Vagina (tissue), 2 donors: ENCODE results near the gene KRT23. TPM values are rescaled to one million over a fixed set of nuclear protein-coding genes. Genes with fewer than 3 reads are reported as not detected.
A peak's percentile ranks its signal among the peaks of the same experiment; 100 is the strongest.
"Not testable (repeated sequence)": the region's sequence is repeated elsewhere in the genome, so short reads cannot be mapped to it uniquely, and the experiment has no call there.

Experiments used
- DNase-seq, 2 donors: peaks; one replicate each; pipeline ENCODE4 v3.0.0-alpha.2; 2017; ENCODE audit errors: extremely low spot score in 2 of 2
- H3K27ac ChIP-seq: fragments of 200-600 bp; sonication (generic); one replicate; pipeline ENCODE4 v1.5.1; 2019
- H3K27me3 ChIP-seq: fragments of 200-600 bp; sonication (generic); one replicate; pipeline ENCODE4 v1.5.1; 2019
- H3K36me3 ChIP-seq, 2 donors: fragments of 200-600 bp; sonication (generic); one replicate each; pipeline ENCODE4 v1.5.1; 2017 to 2019
- H3K4me1 ChIP-seq: fragments of 200-600 bp; sonication (generic); one replicate; pipeline ENCODE4 v1.5.1; 2019
- H3K4me3 ChIP-seq, 2 donors: fragments of 200-600 bp; sonication (generic); 1 replicate in 1 of 2; 2 replicates in 1 of 2; pipeline ENCODE4 v1.5.1; 2016 to 2019
- H3K9me3 ChIP-seq: fragments of 200-600 bp; sonication (generic); one replicate; pipeline ENCODE4 v1.5.1; 2019
- POLR2A ChIP-seq, 2 donors: fragments of 450-650 bp; IDR thresholded peaks; one replicate each; pipeline ENCODE4 v1.6.1; 2017; ENCODE audit warnings: antibody characterized with exemption in 2 of 2, mild to moderate bottlenecking in 2 of 2, moderate library complexity in 2 of 2
- POLR2AphosphoS5 ChIP-seq, 2 donors: sonication (generic); formaldehyde crosslinking; IDR thresholded peaks; one replicate each; pipeline ENCODE4 v1.9.0; 2017; ENCODE audit warnings: antibody characterized with exemption in 2 of 2, mild to moderate bottlenecking in 2 of 2, low read depth in 1 of 2; ENCODE audit not compliant: insufficient read depth in 1 of 2
- intact Hi-C: fragments of 100-400 bp; cut with DNase I; formaldehyde crosslinking; loops from one replicate; pipeline ENCODE4 v1.15.1; 2023
- total RNA-seq: library from RNA; depleted of rRNA; stranded (reverse); fragments of >200 nt; gene quantifications from one replicate; pipeline ENCODE4 v1.2.3, GENCODE V29; 2016
- TF ChIP-seq, protein P1 (sequence below), 3 experiments: fragments of 450-650 bp in 2 of 3; fragments of 200-600 bp in 1 of 3; sonication (generic) in 1 of 3; IDR thresholded peaks; one replicate each; pipeline ENCODE4 v1.5.1; 2017 to 2019; ENCODE audit warnings: antibody characterized with exemption in 3 of 3, mild to moderate bottlenecking in 2 of 3, moderate library complexity in 2 of 3

KRT23 gene
- total RNA-seq, 1 donor from 2014 or later, result 0.98 TPM

DNA sequence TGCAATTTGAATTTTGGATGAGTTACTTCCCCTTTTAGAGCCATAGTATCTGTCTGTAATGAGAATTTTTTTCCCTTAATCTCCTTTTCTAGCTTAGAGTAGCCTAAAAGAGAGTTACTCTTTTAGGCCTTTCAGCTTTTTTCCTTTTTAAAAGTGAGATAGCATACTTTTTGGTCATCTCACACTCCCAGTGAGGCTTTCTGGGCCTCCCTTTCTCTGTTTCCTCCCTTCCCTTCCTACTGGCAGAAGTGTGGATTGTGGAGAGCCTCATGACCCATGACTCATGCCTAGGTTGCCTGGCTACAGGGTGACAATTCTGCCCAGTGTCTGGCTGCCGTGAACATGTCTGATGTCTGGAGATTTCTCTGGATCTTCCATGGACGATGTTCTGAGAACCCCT is 15.2 kb downstream of the KRT23 start:
- intact Hi-C loops, result no loop called here
- TF ChIP-seq, protein P1, sequence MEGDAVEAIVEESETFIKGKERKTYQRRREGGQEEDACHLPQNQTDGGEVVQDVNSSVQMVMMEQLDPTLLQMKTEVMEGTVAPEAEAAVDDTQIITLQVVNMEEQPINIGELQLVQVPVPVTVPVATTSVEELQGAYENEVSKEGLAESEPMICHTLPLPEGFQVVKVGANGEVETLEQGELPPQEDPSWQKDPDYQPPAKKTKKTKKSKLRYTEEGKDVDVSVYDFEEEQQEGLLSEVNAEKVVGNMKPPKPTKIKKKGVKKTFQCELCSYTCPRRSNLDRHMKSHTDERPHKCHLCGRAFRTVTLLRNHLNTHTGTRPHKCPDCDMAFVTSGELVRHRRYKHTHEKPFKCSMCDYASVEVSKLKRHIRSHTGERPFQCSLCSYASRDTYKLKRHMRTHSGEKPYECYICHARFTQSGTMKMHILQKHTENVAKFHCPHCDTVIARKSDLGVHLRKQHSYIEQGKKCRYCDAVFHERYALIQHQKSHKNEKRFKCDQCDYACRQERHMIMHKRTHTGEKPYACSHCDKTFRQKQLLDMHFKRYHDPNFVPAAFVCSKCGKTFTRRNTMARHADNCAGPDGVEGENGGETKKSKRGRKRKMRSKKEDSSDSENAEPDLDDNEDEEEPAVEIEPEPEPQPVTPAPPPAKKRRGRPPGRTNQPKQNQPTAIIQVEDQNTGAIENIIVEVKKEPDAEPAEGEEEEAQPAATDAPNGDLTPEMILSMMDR (IDR thresholded peaks at IDR 0.05), result no peak
- peak in 1 of 2 donors; percentile 87 for TF ChIP-seq POLR2AphosphoS5 (IDR thresholded peaks at IDR 0.05; ENCODE audit: insufficient read depth in 1 of 2, low read depth in 1 of 2)
- TF ChIP-seq POLR2A (IDR thresholded peaks at IDR 0.05), result no peak
- no peak overlapping the region for H3K4me3 ChIP-seq
- H3K4me1 ChIP-seq, result peaks cover 17% of the 10 kb centered on the region
- H3K9me3 ChIP-seq, result no peaks in the 10 kb centered on the region
- H3K27ac ChIP-seq, result peak overlapping the region; percentile 90
- no peaks in the 10 kb centered on the region for H3K27me3 ChIP-seq
- no peaks in the 10 kb centered on the region for H3K36me3 ChIP-seq
- no peak for DNase-seq

DNA sequence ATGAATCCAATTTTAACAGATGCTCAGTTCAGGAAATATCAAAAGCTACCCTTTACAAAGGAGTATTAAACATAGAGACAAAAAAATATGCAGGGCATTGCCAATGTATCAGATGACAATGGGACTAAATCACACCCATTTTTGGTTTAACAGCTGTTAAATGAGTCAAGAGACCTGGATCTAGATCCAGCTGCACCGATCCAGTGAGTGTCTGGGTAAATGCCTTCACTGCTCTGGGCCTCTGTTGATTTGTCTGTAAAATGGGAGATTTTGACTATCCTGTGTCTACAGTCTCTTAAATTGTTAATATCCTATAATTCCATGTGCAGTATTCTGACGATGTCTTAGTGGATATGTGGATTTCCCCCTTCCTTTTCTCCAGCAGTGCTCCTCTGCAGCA is 16.4 kb downstream of the KRT23 start:
- Histone ChIP-seq H3K27ac (peak overlapping the region; percentile 56), H3K9me3 (no peaks in the 10 kb centered on the region), H3K36me3 (no peaks in the 10 kb centered on the region), H3K4me1 (peaks cover 20% of the 10 kb centered on the region), H3K27me3 (no peaks in the 10 kb centered on the region), H3K4me3 (no peak overlapping the region)
- TF ChIP-seq POLR2A (IDR thresholded peaks at IDR 0.05) (no peak), POLR2AphosphoS5 (IDR thresholded peaks at IDR 0.05; ENCODE audit: insufficient read depth in 1 of 2, low read depth in 1 of 2) (no peak)
- TF ChIP-seq, protein P1 (IDR thresholded peaks at IDR 0.05), result no peak
- intact Hi-C loops, result no loop called here
- DNase-seq, result no peak

DNA sequence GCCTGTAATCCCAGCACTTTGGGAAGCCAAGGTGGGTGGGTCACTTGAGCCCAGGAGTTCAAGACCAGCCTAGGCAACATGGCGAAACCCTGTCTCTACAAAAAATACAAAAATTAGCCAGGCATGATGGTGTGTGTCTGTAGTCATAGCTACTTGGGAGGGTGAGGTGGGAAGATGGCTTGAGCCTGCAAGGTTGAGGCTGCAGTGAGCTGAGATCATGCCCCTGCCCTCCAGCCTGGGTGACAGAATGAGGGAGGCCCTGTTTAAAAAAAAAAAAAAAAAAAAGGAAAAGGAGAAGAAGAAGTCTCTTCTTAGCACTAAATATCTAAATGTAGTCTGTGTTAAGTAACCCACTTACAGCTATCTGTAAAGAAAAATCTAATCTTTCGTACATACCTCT is 20.3 kb downstream of the KRT23 start:
- H3K27me3 ChIP-seq, H3K4me3 ChIP-seq, H3K36me3 ChIP-seq, DNase-seq, H3K27ac ChIP-seq, H3K9me3 ChIP-seq: not testable (repeated sequence)
- H3K4me1 ChIP-seq, result peaks cover 30% of the 10 kb centered on the region
- intact Hi-C loops, result loop anchor here (10.0 kb wide), 1 partner anchor 638 kb away; no protein-coding TSS in a partner anchor

DNA sequence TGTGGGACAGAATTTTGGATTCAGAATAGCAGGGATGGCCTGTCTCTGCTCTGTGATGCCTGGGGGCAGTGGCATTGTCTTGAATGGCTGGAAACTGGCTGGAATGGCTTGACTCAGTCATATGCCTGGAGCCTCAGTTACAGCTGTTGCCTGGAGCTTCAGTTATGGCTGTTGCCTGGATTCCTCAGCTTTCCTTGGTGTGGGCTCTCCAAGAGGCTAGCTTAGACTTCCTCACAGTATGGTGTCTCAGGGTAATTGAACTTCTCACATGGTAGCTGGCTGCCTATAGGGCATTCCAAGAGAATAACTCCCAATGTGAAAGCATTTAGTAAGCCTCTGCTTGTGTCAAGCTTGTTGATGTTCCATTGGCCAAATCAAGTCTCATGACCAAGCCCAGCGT is 21.1 kb downstream of the KRT23 start:
- H3K27me3 ChIP-seq, result no peaks in the 10 kb centered on the region
- no peaks in the 10 kb centered on the region for H3K9me3 ChIP-seq
- H3K4me1 ChIP-seq, result peaks cover 32% of the 10 kb centered on the region
- TF ChIP-seq POLR2A (IDR thresholded peaks at IDR 0.05) (no peak), POLR2AphosphoS5 (IDR thresholded peaks at IDR 0.05; ENCODE audit: insufficient read depth in 1 of 2, low read depth in 1 of 2) (no peak)
- TF ChIP-seq, protein P1 (IDR thresholded peaks at IDR 0.05), result no peak
- H3K4me3 ChIP-seq, result no peak overlapping the region
- H3K27ac ChIP-seq, result peak overlapping the region; percentile 12
- no peaks in the 10 kb centered on the region for H3K36me3 ChIP-seq
- intact Hi-C loops, result loop anchor here (10.0 kb wide), 1 partner anchor 638 kb away; no protein-coding TSS in a partner anchor
- no peak for DNase-seq

DNA sequence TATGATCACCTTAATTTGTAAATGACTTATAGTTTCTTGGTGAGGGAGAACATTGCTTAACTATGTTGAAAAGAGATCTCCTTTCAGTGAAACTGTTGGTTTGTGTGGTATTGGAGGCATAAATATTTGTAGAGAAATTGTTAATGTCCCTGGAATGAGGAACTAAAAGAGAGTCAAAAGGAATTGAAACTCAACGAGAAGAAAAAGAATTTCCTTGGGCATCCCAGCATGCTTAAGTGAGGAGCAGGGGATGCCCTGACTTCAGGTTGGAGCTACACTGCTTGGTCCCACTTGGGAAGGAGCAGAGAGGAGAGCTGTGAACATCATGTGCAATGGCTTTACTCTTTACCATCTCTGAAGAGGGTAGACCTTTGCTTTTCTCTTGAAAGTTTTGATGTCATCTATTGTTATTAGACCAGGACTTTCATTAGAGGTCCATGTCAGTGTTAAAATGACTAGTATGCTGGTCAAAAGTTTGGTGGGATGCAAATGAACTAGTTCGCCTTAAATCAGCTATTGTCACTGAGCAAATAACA is 21.7 kb downstream of the KRT23 start:
- intact Hi-C loops, result loop anchor here (10.0 kb wide), 1 partner anchor 639 kb away; no protein-coding TSS in a partner anchor
- DNase-seq, result no peak
- TF ChIP-seq, protein P1 (IDR thresholded peaks at IDR 0.05), result no peak
- TF ChIP-seq POLR2A (IDR thresholded peaks at IDR 0.05) (no peak), POLR2AphosphoS5 (IDR thresholded peaks at IDR 0.05; ENCODE audit: insufficient read depth in 1 of 2, low read depth in 1 of 2) (no peak)
- no peaks in the 10 kb centered on the region for H3K27me3 ChIP-seq
- H3K4me1 ChIP-seq, result peaks cover 38% of the 10 kb centered on the region
- no peak overlapping the region for H3K4me3 ChIP-seq
- H3K27ac ChIP-seq, result peak overlapping the region; percentile 12
- no peaks in the 10 kb centered on the region for H3K36me3 ChIP-seq
- H3K9me3 ChIP-seq, result no peaks in the 10 kb centered on the region
